Muscle of leg (tissue), 11 donors: ENCODE results near the gene PRKAB2. TPM values are rescaled to one million over a fixed set of nuclear protein-coding genes. Genes with fewer than 3 reads are reported as not detected.
"Not testable (repeated sequence)": the region's sequence is repeated elsewhere in the genome, so short reads cannot be mapped to it uniquely, and the experiment has no call there.

ENCODE experiments used
- DNase-seq: peaks from one replicate; pipeline ENCODE4 v3.0.0; 2013
- H3K27ac ChIP-seq: one replicate; pipeline ENCODE4 v1.5.1; 2013; ENCODE audit warnings: mild to moderate bottlenecking, low read length, control low read depth
- H3K27me3 ChIP-seq: one replicate; pipeline ENCODE4 v1.6.1; 2013; ENCODE audit warnings: low read length; ENCODE audit not compliant: control insufficient read depth, insufficient read depth
- H3K36me3 ChIP-seq: one replicate; pipeline ENCODE4 v1.6.1; 2013; ENCODE audit warnings: low read length; ENCODE audit not compliant: control insufficient read depth, insufficient read depth
- H3K4me1 ChIP-seq: one replicate; pipeline ENCODE4 v1.6.1; 2013; ENCODE audit warnings: low read length; ENCODE audit not compliant: control insufficient read depth, insufficient read depth
- H3K4me3 ChIP-seq: one replicate; pipeline ENCODE4 v1.5.1; 2013; ENCODE audit warnings: low read length, control low read depth
- H3K9me3 ChIP-seq: replicated peaks from 2 replicates; pipeline ENCODE4 v1.6.1; 2013; ENCODE audit warnings: low read depth, low read length; ENCODE audit not compliant: control insufficient read depth
- WGBS: methylation state at CpG from one replicate; pipeline ENCODE4 v1.1.5; 2013; ENCODE audit warnings: missing lambda C conversion rate; ENCODE audit not compliant: insufficient coverage; 5-methylcytosine and 5-hydroxymethylcytosine counted together
- polyA plus RNA-seq, 8 donors: library from polyadenylated mRNA; unstranded; fragments of 120-200 nt; gene quantifications; one replicate each; pipeline versions ENCODE4 v1.2.1 to v1.2.3, GENCODE V29; 2013; ENCODE audit warnings: inconsistent platforms in 1 of 8, low replicate concordance in 1 of 8; ENCODE audit not compliant: insufficient read length in 8 of 8, insufficient read depth in 1 of 8
- total RNA-seq: library from RNA; stranded (reverse); fragments of 120-200 nt; gene quantifications from one replicate; pipeline ENCODE4 v1.2.4, GENCODE V29; 2013

PRKAB2 gene
- total and polyA plus RNA-seq, 9 donors: 27.7 to 46.1 (median 32.1) TPM

- DNase-seq, H3K9me3 ChIP-seq, H3K27me3 ChIP-seq, H3K27ac ChIP-seq, H3K4me3 ChIP-seq, H3K4me1 ChIP-seq: not testable (repeated sequence)
- peaks cover 27% of the 10 kb centered on the region for H3K36me3 ChIP-seq
- WGBS: no CpG with 5 or more reads among the region's 2 CpGs
Observed at GRCh38 chr1:147157116-147157515, 15.2 kb downstream of the PRKAB2 start.

DNA sequence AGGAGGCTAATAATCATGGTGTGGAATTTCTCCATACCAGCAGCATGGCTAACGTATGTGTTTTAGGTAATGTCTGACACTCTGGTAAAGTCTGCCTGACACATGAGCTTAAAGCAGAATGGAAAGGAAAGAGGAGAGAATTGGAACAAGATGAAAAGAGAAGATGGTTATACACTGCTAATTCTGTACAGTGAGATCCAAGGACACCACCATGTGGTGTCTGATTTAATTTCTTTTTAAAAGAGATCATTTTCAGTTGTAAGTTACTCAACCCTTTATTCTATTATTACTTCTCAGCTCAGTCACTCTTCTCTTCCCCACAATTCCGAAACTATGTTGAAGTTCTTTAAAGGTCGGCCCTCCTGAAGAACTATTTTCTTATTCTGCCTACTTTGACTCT lies 15.6 kb downstream of the PRKAB2 start:
- Histone ChIP-seq H3K27me3 (no peaks in the 10 kb centered on the region), H3K9me3 (no peaks in the 10 kb centered on the region), H3K4me3 (no peak overlapping the region), H3K27ac (no peak overlapping the region), H3K4me1 (no peaks in the 10 kb centered on the region), H3K36me3 (peaks cover 27% of the 10 kb centered on the region)
- whole genome bisulfite sequencing: 100% methylated on average over 1 of the region's 3 CpGs
- DNase-seq: no peak

DNA sequence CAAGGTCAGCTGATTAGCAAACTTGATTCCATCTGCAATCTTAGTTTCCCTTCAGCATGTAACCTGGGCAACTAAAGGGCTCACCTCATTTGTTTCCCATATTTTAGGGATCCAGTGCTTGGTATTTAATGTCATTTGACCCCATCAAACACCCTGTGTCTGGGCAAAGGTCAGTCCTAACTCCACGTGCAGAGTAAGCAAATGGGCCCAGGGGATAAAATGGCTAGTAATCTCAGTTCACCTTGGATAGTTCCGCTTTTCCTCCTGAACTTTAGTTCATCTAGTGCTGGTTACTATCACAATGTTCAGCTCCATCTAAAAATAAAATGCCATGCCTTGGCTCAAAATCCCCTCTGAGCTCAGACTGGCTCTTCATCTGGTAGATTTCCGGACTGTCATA lies 19.5 kb downstream of the PRKAB2 start:
- H3K36me3 ChIP-seq: peaks cover 7% of the 10 kb centered on the region
- H3K4me3 ChIP-seq: no peak overlapping the region
- DNase-seq: no peak
- WGBS: 67% methylated on average over 3 of the region's 3 CpGs
- H3K4me1 ChIP-seq: no peaks in the 10 kb centered on the region
- H3K9me3 ChIP-seq: no peaks in the 10 kb centered on the region
- no peaks in the 10 kb centered on the region for H3K27me3 ChIP-seq
- no peak overlapping the region for H3K27ac ChIP-seq

DNA sequence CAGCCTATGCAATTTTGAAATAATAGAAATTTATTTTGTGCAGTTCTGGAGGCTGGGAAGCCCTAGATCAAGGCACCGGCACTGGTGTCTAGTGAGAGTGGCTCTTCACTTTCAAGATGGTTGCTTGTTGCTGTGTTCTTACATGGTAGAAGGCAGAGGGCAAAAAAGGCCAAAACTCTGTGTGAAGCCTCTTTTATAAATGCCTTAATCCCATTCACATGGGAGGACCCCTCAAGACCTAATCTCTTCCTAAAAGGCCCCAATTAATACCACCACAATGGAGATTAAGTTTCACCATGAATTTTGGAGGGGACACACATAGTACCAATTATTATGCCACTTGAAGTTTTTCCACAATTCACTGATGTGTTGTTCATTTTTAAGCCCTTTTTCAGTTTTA lies 21.0 kb downstream of the PRKAB2 start:
- no peak for DNase-seq
- WGBS: no CpG with 5 or more reads among the region's 1 CpG
- H3K4me1 ChIP-seq: no peaks in the 10 kb centered on the region
- H3K27ac ChIP-seq: no peak overlapping the region
- H3K4me3 ChIP-seq: no peak overlapping the region
- peaks cover 5% of the 10 kb centered on the region for H3K36me3 ChIP-seq
- no peaks in the 10 kb centered on the region for H3K27me3 ChIP-seq
- no peaks in the 10 kb centered on the region for H3K9me3 ChIP-seq

DNA sequence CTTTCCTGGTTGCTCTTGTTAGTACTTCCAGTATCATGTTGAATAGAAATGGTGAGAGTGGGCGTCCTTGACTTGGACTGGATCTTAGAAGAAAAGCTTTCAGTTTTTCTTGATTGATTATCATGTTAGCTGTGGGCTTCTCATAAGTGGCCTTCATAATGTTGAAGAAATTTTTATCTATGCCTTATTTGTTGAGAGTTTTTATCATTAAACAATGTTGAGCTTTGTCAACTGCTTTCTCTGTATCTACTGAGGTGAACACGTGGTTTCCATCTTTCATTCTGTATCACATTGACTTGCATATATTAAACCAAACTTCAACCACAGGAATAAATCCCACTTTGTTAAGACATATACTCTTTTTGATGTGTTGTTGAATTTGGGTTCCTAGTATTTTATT lies 29.4 kb downstream of the PRKAB2 start:
- Histone ChIP-seq H3K27ac (no peak overlapping the region), H3K4me1 (no peaks in the 10 kb centered on the region), H3K27me3 (peaks cover 6% of the 10 kb centered on the region), H3K4me3 (no peak overlapping the region), H3K36me3 (no peaks in the 10 kb centered on the region), H3K9me3 (no peaks in the 10 kb centered on the region)
- no CpG with 5 or more reads among the region's 2 CpGs for WGBS
- no peak for DNase-seq

DNA sequence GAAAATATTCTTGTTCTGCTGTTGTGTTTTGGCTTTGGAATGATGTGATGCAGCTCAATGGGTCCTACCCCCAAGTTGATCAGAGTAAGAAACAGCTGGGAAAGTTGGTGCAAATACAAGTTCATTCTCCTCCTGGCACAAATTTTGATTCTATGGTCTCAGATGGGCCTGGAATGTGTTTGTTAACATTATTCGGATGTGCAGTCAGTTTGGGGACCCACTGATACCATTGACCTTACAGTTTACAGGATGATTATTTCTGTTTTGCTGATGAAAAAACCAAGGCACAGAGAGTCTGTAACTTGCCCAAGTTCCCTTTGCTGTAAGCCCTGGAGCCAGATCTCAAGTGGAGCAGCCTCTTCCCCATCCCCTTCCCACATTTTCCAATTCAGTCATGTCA lies 41.5 kb downstream of the PRKAB2 start:
- H3K27ac ChIP-seq, H3K4me3 ChIP-seq, H3K36me3 ChIP-seq, H3K4me1 ChIP-seq, DNase-seq, H3K27me3 ChIP-seq, H3K9me3 ChIP-seq: not testable (repeated sequence)
- WGBS: no CpG with 5 or more reads among the region's 1 CpG

GRCh38 chr1:147129116-147129873 lies 43.0 kb downstream of the PRKAB2 start:
- Histone ChIP-seq H3K9me3 (no peaks in the 10 kb centered on the region), H3K4me1 (no peaks in the 10 kb centered on the region), H3K27me3 (peaks cover 2% of the 10 kb centered on the region), H3K36me3 (no peaks in the 10 kb centered on the region), H3K27ac (no peak overlapping the region), H3K4me3 (no peak overlapping the region)
- DNase-seq: no peak
- 100% methylated on average over 2 of the region's 3 CpGs for WGBS

DNA sequence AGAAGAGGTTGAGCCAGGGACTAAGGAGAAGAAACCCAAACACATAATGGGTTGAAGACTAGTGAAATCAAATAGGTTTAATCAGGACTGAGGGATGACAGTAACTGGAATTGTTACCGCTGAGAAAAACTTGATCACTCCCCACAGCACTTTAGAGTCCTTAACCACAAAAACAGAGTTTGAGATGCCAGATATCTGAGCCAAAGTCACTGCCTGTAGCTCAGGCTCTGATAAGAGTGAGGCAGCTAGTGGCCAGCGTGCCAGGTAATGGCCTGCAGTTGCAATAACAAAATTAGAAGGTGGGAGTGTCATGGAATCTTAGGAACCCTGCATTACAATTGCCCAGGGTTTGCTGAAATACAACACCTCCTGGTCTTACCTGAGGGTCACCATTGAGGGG lies 48.0 kb downstream of the PRKAB2 start:
- no peak overlapping the region for H3K4me3 ChIP-seq
- H3K27ac ChIP-seq: no peak overlapping the region
- no peaks in the 10 kb centered on the region for H3K27me3 ChIP-seq
- no peaks in the 10 kb centered on the region for H3K9me3 ChIP-seq
- WGBS: 43% methylated on average over 1 of the region's 2 CpGs
- no peaks in the 10 kb centered on the region for H3K36me3 ChIP-seq
- no peak for DNase-seq
- H3K4me1 ChIP-seq: no peaks in the 10 kb centered on the region

DNA sequence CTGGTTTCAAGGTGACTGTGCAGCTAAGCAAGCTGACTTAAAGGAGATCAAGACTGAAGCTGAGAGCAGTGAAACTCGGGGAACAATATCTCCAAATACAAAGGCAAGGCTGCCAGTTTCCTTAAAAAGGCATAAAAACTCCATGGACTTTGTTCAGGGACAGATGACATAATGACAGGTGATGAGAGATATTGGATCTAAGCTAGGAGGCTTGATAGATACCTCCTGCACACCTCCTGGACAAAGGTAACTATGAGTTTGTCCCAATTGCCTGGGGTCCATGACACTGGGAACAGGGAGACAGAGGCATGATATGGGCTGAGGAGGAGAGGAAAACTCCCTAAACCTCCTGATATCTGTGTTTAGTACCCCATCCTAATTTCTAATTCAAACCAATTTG lies 55.2 kb downstream of the PRKAB2 start:
- 20% methylated on average over 1 of the region's 1 CpG for whole genome bisulfite sequencing
- H3K4me3 ChIP-seq: no peak overlapping the region
- DNase-seq: no peak
- no peak overlapping the region for H3K27ac ChIP-seq
- no peaks in the 10 kb centered on the region for H3K27me3 ChIP-seq
- no peaks in the 10 kb centered on the region for H3K4me1 ChIP-seq
- H3K36me3 ChIP-seq: no peaks in the 10 kb centered on the region
- H3K9me3 ChIP-seq: no peaks in the 10 kb centered on the region

DNA sequence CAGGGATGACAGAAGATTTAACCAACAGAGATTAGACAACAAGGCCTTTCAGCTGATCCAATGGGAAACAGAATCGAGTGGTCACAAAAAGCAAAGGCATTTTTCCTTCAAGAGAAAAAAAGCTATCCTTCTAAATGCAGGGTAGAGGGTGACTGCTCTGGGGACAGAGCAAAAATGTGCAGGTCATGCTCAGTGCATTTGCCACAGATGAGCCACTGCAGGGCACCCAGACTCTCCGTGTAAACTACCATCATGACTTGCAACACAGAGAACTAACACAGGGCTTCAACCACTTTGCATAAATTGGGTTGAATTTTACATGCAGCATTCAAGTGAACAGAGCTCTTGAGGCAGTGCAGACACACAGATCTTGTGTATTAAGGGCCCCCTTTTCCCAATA lies 56.8 kb downstream of the PRKAB2 start:
- H3K36me3 ChIP-seq: no peaks in the 10 kb centered on the region

DNA sequence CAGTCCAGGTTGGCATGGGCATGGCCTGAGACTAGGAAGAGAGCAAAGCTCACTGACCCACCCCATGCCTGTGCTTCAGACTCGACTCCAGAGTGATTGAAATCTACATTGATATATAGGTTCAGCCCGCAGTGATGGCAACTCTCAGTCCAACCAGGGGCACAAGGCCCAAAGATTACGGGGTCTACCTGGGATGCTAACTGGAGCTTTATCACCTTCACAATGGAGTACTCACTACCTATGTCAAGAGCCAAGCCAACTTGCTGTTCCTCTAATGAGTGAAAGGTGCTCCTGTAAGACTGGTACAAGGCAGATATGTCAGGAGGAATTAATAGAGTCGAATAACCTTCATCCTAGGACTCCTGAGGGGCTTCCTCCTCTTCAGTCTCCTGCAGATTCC lies 57.2 kb downstream of the PRKAB2 start:
- H3K36me3 ChIP-seq, DNase-seq, H3K4me1 ChIP-seq, H3K27me3 ChIP-seq, H3K4me3 ChIP-seq, H3K27ac ChIP-seq, H3K9me3 ChIP-seq: not testable (repeated sequence)
- 93% methylated on average over 2 of the region's 4 CpGs for WGBS

More for the DNA sequence above, 56.8 kb downstream of the PRKAB2 start:
- H3K27ac ChIP-seq: no peak overlapping the region
- no peak for DNase-seq
- no peaks in the 10 kb centered on the region for H3K4me1 ChIP-seq
- WGBS: 73% methylated on average over 2 of the region's 2 CpGs
- no peaks in the 10 kb centered on the region for H3K9me3 ChIP-seq
- no peaks in the 10 kb centered on the region for H3K27me3 ChIP-seq
- no peak overlapping the region for H3K4me3 ChIP-seq
